ENCODE results near the gene RHOA. TPM values are rescaled to one million over a fixed set of nuclear protein-coding genes. Genes with fewer than 3 reads are reported as not detected.

Gene RHOA
- polyA plus RNA-seq: 100 to 1,000 TPM; 162 to 513 (median 415) TPM

- 0% methylated on average over 62 of the region's 62 CpGs for WGBS, 3 donors
- H3K27ac ChIP-seq (ENCODE audit: low read depth, low read length): peak within 1 kb of the TSS; percentile 99
Measured at GRCh38 chr3:49411968-49412631, at the start of gene RHOA, which contains the start of gene TCTA. Gene RHOA (minus strand): TSS chr3:49411976. CDS start chr3:49375589, 36,387 bp downstream. Gene TCTA (plus strand): TSS chr3:49412423. CDS start chr3:49412427, 4 bp downstream.

GRCh38 chr3:49460956-49461355 lies 49.2 kb upstream of the RHOA start:
- H3K27ac ChIP-seq (ENCODE audit: low read depth, low read length): no peak overlapping the region
- 66 to 90% (median 85%) methylated on average over 4 of the region's 4 CpGs for WGBS, 3 donors

- 33 to 93% (median 93%) methylated on average over 2 of the region's 2 CpGs for WGBS, 3 donors
- H3K27ac ChIP-seq (ENCODE audit: low read depth, low read length): no peak overlapping the region
Measured at GRCh38 chr3:49460188-49460890, 48.6 kb upstream of the RHOA start.

- WGBS, 3 donors: 84 to 95% (median 93%) methylated on average over 3 of the region's 3 CpGs
- no peak overlapping the region for H3K27ac ChIP-seq (ENCODE audit: low read depth, low read length)
Measured at GRCh38 chr3:49456466-49456865, 44.7 kb upstream of the RHOA start.

GRCh38 chr3:49454898-49455681 lies 43.3 kb upstream of the RHOA start:
- no peak overlapping the region for H3K27ac ChIP-seq (ENCODE audit: low read depth, low read length)
- 48 to 68% (median 52%) methylated on average over 3 of the region's 3 CpGs for WGBS, 3 donors

GRCh38 chr3:49454458-49454857 lies 42.7 kb upstream of the RHOA start:
- 37 to 86% (median 74%) methylated on average over 2 of the region's 2 CpGs for WGBS, 3 donors

GRCh38 chr3:49453621-49454020 lies 41.8 kb upstream of the RHOA start:
- WGBS, 3 donors: 91 to 99% (median 95%) methylated on average over 4 of the region's 4 CpGs
- no peak overlapping the region for H3K27ac ChIP-seq (ENCODE audit: low read depth, low read length)

More at GRCh38 chr3:49454458-49454857, 42.7 kb upstream of the RHOA start:
- H3K27ac ChIP-seq (ENCODE audit: low read depth, low read length): no peak overlapping the region

- WGBS, 3 donors: 96 to 98% (median 97%) methylated on average over 5 of the region's 5 CpGs
- no peak overlapping the region for H3K27ac ChIP-seq (ENCODE audit: low read depth, low read length)
Measured at GRCh38 chr3:49445391-49445790, 33.6 kb upstream of the RHOA start.

GRCh38 chr3:49434731-49435130 lies 23.0 kb upstream of the RHOA start:
- no peak overlapping the region for H3K27ac ChIP-seq (ENCODE audit: low read depth, low read length)
- WGBS, 3 donors: 82 to 90% (median 82%) methylated on average over 5 of the region's 5 CpGs

- WGBS, 3 donors: 3 to 7% (median 5%) methylated on average over 9 of the region's 9 CpGs
- no peak overlapping the region for H3K27ac ChIP-seq (ENCODE audit: low read depth, low read length)
Measured at GRCh38 chr3:49428752-49429080, 16.9 kb upstream of the RHOA start.

- 91 to 100% (median 91%) methylated on average over 2 of the region's 2 CpGs for WGBS, 3 donors
- no peak overlapping the region for H3K27ac ChIP-seq (ENCODE audit: low read depth, low read length)
Measured at GRCh38 chr3:49427586-49427985, 15.8 kb upstream of the RHOA start.

- no peak overlapping the region for H3K27ac ChIP-seq (ENCODE audit: low read depth, low read length)
- 94 to 96% (median 95%) methylated on average over 6 of the region's 6 CpGs for WGBS, 3 donors
Measured at GRCh38 chr3:49424816-49425215, 13.0 kb upstream of the RHOA start.

GRCh38 chr3:49422379-49423248 lies 10.8 kb upstream of the RHOA start, which contains the start of gene AMT:
Gene AMT (minus strand): TSS chr3:49422473. CDS start chr3:49422450, 23 bp downstream.
- no peak within 1 kb of the TSS for H3K27ac ChIP-seq (ENCODE audit: low read depth, low read length)
- WGBS, 3 donors: 16 to 50% (median 46%) methylated on average over 23 to 25 of the region's 25 CpGs

GRCh38 chr3:49421890-49422378 lies 10.2 kb upstream of the RHOA start:
- 13 to 56% (median 43%) methylated on average over 14 of the region's 14 CpGs for WGBS, 3 donors

GRCh38 chr3:49417516-49418120 lies 5.8 kb upstream of the RHOA start:
- WGBS, 3 donors: 73 to 94% (median 93%) methylated on average over 13 of the region's 13 CpGs
- no peak overlapping the region for H3K27ac ChIP-seq (ENCODE audit: low read depth, low read length)

More at GRCh38 chr3:49421890-49422378, 10.2 kb upstream of the RHOA start:
- no peak overlapping the region for H3K27ac ChIP-seq (ENCODE audit: low read depth, low read length)

GRCh38 chr3:49416867-49417266 lies 5.1 kb upstream of the RHOA start:
- 93 to 94% (median 94%) methylated on average over 2 of the region's 2 CpGs for WGBS, 3 donors
- H3K27ac ChIP-seq (ENCODE audit: low read depth, low read length): no peak overlapping the region

- 23 to 66% (median 26%) methylated on average over 4 of the region's 4 CpGs for WGBS, 3 donors
- H3K27ac ChIP-seq (ENCODE audit: low read depth, low read length): no peak overlapping the region
Measured at GRCh38 chr3:49415931-49416601, 4.3 kb upstream of the RHOA start.

Measured in adipose tissue (tissue), 3 donors.